Measurements from ENCODE around the gene CDC14C.

- TF ChIP-seq POLR2A (IDR thresholded peaks at IDR 0.05), result no peak
- TF ChIP-seq CTCF (IDR thresholded peaks at IDR 0.05), result no peak
Observed at GRCh38 chr7:48943279-48943990, 19.1 kb downstream of the CDC14C start.
